CD4-positive, alpha-beta T cell treated with Interleukin-10 for 1 hour (primary cell): ENCODE data around the gene SCN3B.

Source experiments
- DNase-seq: peaks from one replicate; pipeline ENCODE4 v3.0.0-alpha.2; 2020

SCN3B gene

GRCh38 chr11:123653827-123654565 lies 428 bp downstream of the SCN3B start:
- DNase-seq, result no peak

GRCh38 chr11:123653483-123653826 lies 969 bp downstream of the SCN3B start:
- no peak for DNase-seq

- DNase-seq, result no peak
Observed at GRCh38 chr11:123652599-123652998, 1.8 kb downstream of the SCN3B start.

- DNase-seq, result no peak
Observed at GRCh38 chr11:123650901-123651300, 3.5 kb downstream of the SCN3B start.

GRCh38 chr11:123645286-123645975 lies 9.0 kb downstream of the SCN3B start:
- DNase-seq, result no peak

- no peak for DNase-seq
Observed at GRCh38 chr11:123642435-123642834, 12.0 kb downstream of the SCN3B start.

- no peak for DNase-seq
Observed at GRCh38 chr11:123641495-123641840, 13.0 kb downstream of the SCN3B start.

GRCh38 chr11:123640677-123641494 lies 13.5 kb downstream of the SCN3B start:
- DNase-seq, result peak; percentile 35

- no peak for DNase-seq
Observed at GRCh38 chr11:123640029-123640428, 14.4 kb downstream of the SCN3B start.

- no peak for DNase-seq
Observed at GRCh38 chr11:123630126-123630608, 24.3 kb downstream of the SCN3B start.

GRCh38 chr11:123628936-123629683 lies 25.3 kb downstream of the SCN3B start:
- no peak for DNase-seq

GRCh38 chr11:123624974-123625373 lies 29.4 kb downstream of the SCN3B start:
- DNase-seq, result no peak

GRCh38 chr11:123622576-123622975 lies 31.8 kb downstream of the SCN3B start:
- DNase-seq, result no peak

GRCh38 chr11:123616505-123617198 lies 37.8 kb downstream of the SCN3B start:
- DNase-seq, result no peak

- no peak for DNase-seq
Observed at GRCh38 chr11:123611698-123612097, 42.7 kb downstream of the SCN3B start.

- DNase-seq, result no peak
Observed at GRCh38 chr11:123608945-123609344, 45.5 kb downstream of the SCN3B start.

- no peak for DNase-seq
Observed at GRCh38 chr11:123608371-123608770, 46.1 kb downstream of the SCN3B start.

GRCh38 chr11:123607781-123608180 lies 46.6 kb downstream of the SCN3B start:
- DNase-seq, result no peak

- DNase-seq, result no peak
Observed at GRCh38 chr11:123603666-123604065, 50.8 kb downstream of the SCN3B start.

GRCh38 chr11:123601743-123602142 lies 52.7 kb downstream of the SCN3B start:
- no peak for DNase-seq

- no peak for DNase-seq
Observed at GRCh38 chr11:123601136-123601535, 53.3 kb downstream of the SCN3B start.

- DNase-seq, result no peak
Observed at GRCh38 chr11:123597859-123598258, 56.6 kb downstream of the SCN3B start.
